Uterus (tissue), 4 donors: ENCODE results near the gene TLCD1. TPM values are rescaled to one million over a fixed set of nuclear protein-coding genes. Genes with fewer than 3 reads are reported as not detected.
A peak's percentile ranks its signal among the peaks of the same experiment; 100 is the strongest.
"Not testable (repeated sequence)": the region's sequence is repeated elsewhere in the genome, so short reads cannot be mapped to it uniquely, and the experiment has no call there.

Source experiments
- DNase-seq, 2 donors: peaks; one replicate each; pipeline ENCODE4 v3.0.0-alpha.2; 2019 to 2020
- H3K27ac ChIP-seq, 2 donors: fragments of 200-600 bp; sonication (generic); 1 replicate in 1 of 2; 2 replicates in 1 of 2; pipeline ENCODE4 v1.5.1; 2016 to 2018
- H3K27me3 ChIP-seq, 2 donors: fragments of 200-600 bp; sonication (generic); one replicate each; pipeline ENCODE4 v1.5.1; 2018 to 2019; ENCODE audit warnings: control low read depth in 1 of 2
- H3K36me3 ChIP-seq, 2 donors: fragments of 200-600 bp; sonication (generic); one replicate each; pipeline ENCODE4 v1.5.1; 2019; ENCODE audit warnings: control low read depth in 1 of 2
- H3K4me1 ChIP-seq, 2 donors: fragments of 200-600 bp; sonication (generic); one replicate each; pipeline ENCODE4 v1.5.1; 2018 to 2019; ENCODE audit warnings: control low read depth in 1 of 2
- H3K4me3 ChIP-seq, 2 donors: fragments of 200-600 bp; sonication (generic); 1 replicate in 1 of 2; 2 replicates in 1 of 2; pipeline ENCODE4 v1.5.1; 2018 to 2019; ENCODE audit warnings: mild to moderate bottlenecking in 1 of 2
- H3K9me3 ChIP-seq, 2 donors: fragments of 200-600 bp; sonication (generic); one replicate each; pipeline ENCODE4 v1.5.1; 2019; ENCODE audit warnings: control low read depth in 1 of 2
- POLR2A ChIP-seq, 2 donors: fragments of 450-650 bp; IDR thresholded peaks; one replicate each; pipeline ENCODE4 v1.6.1; 2016; ENCODE audit warnings: antibody characterized with exemption in 2 of 2, mild to moderate bottlenecking in 1 of 2, moderate library complexity in 1 of 2
- intact Hi-C: fragments of 100-400 bp; cut with DNase I; formaldehyde crosslinking; loops from one replicate; pipeline ENCODE4 v1.15.1; 2023; ENCODE audit warnings: low total_unique reads
- total RNA-seq, 4 donors: library from RNA; depleted of rRNA in 3 of 4; stranded (reverse); fragments of >200 nt in 3 of 4; gene quantifications; one replicate each; pipeline versions ENCODE4 v1.1.0 to v1.2.4, GENCODE V29; 2014 to 2023
- TF ChIP-seq, protein P1 (sequence below), 4 experiments: fragments of 200-600 bp in 2 of 4; fragments of 450-650 bp in 2 of 4; sonication (generic) in 2 of 4; IDR thresholded peaks; one replicate each; pipeline ENCODE4 v1.5.1; 2016 to 2019; ENCODE audit warnings: antibody characterized with exemption in 4 of 4, mild to moderate bottlenecking in 2 of 4, moderate library complexity in 1 of 4
- donor health status: DM: yes; HTN: yes; CAD: no.

TLCD1 gene
- total RNA-seq, 4 donors from 2014 or later = 1.3 to 1.4 TPM; not detected in 2

DNA sequence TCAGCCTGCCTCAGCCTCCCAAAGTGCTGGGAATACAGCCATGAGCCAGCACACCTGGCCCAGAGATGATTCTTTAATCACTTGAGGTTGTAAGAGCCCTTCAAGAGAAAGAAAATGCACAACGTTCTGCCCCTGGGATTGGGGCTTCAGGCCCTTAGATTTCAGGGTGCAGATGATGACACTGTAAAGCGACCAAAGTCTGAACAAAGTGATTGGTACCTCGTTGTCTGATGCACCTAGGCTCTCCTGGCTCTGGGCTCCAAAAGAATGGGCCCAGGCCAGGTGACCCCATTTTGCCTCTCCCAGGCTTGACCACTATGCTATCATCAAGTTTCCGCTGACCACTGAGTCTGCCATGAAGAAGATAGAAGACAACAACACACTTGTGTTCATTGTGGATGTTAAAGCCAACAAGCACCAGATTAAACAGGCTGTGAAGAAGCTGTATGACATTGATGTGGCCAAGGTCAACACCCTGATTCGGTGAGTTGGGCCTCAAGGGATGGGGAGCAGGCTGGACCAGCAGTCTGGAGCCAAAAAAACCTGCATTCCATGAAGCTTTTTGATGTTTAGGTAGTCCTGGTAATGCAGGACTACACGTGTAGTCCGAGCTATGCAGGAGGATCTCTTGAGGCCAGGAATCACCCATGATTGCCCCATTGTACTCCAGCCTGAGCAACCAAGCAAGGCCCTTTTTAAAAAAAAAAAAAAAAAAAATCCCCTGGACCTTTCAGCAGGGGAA is 3.4 kb downstream of the TLCD1 start:
- H3K27me3 ChIP-seq = no peaks in the 10 kb centered on the region
- no peak overlapping the region for H3K4me3 ChIP-seq
- H3K27ac ChIP-seq = no peak overlapping the region
- no peak for DNase-seq
- no peak for TF ChIP-seq POLR2A (IDR thresholded peaks at IDR 0.05)
- TF ChIP-seq, protein P1, sequence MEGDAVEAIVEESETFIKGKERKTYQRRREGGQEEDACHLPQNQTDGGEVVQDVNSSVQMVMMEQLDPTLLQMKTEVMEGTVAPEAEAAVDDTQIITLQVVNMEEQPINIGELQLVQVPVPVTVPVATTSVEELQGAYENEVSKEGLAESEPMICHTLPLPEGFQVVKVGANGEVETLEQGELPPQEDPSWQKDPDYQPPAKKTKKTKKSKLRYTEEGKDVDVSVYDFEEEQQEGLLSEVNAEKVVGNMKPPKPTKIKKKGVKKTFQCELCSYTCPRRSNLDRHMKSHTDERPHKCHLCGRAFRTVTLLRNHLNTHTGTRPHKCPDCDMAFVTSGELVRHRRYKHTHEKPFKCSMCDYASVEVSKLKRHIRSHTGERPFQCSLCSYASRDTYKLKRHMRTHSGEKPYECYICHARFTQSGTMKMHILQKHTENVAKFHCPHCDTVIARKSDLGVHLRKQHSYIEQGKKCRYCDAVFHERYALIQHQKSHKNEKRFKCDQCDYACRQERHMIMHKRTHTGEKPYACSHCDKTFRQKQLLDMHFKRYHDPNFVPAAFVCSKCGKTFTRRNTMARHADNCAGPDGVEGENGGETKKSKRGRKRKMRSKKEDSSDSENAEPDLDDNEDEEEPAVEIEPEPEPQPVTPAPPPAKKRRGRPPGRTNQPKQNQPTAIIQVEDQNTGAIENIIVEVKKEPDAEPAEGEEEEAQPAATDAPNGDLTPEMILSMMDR (IDR thresholded peaks at IDR 0.05) = no peak
- H3K4me1 ChIP-seq = peaks cover 8 to 32% of the 10 kb centered on the region in 2 donors
- no peaks in the 10 kb centered on the region for H3K9me3 ChIP-seq
- no peaks in the 10 kb centered on the region for H3K36me3 ChIP-seq
- intact Hi-C loops = no loop called here

DNA sequence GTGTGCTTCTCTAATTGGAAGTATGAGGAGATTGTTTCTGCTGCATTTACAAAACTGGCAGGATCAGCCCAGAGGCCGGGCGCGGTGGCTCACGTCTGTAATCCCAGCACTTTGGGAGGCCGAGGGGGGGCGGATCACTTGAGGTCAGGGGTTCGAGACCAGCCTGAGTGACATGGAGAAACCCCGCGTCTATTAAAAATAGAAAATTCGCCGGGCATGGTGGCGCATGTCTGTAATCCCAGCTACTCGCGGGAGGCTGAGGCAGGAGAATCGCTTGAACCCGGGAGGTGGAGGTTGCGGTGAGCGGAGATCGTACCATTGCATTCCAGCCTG is 5.1 kb downstream of the TLCD1 start:
- H3K27me3 ChIP-seq, H3K9me3 ChIP-seq, intact Hi-C loops, H3K36me3 ChIP-seq, DNase-seq: not testable (repeated sequence)
- H3K27ac ChIP-seq = peak overlapping the region; percentile 92 to 94
- peaks cover 8 to 28% of the 10 kb centered on the region in 2 donors for H3K4me1 ChIP-seq
- peak overlapping the region; percentile 84 to 97 for H3K4me3 ChIP-seq

DNA sequence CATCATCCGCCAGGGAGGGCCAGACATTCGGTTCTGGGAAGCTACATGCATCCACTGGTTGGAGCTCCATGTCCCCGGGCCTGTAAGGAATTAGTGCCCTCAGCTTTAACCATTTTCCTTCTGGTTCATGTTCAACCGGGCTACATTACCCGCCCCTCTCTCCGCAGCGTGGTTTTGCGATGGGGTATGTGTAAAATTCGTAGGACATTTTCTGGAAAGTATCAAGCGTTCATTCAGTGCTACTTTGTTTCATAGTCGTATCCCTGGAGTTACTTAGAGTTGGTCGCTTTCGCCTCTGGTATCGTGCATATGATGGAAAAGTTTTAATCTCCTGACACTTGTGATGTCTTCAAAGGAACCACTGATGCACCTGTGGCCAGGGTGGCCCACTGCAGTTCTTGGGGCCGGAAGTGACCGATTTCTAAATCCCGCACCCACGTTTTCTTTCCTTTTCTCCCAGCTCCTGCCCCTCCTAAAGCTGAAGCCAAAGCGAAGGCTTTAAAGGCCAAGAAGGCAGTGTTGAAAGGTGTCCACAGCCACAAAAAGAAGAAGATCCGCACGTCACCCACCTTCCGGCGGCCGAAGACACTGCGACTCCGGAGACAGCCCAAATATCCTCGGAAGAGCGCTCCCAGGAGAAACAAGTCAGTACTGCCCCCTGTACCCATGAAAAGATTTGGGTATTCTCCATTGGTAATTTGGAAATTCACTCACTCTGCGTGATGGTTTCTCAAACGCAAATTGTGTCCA is 5.6 kb downstream of the TLCD1 start:
- H3K36me3 ChIP-seq = no peaks in the 10 kb centered on the region
- intact Hi-C loops = no loop called here
- H3K9me3 ChIP-seq = no peaks in the 10 kb centered on the region
- TF ChIP-seq, protein P1 (IDR thresholded peaks at IDR 0.05) = no peak
- TF ChIP-seq POLR2A (IDR thresholded peaks at IDR 0.05) = no peak
- DNase-seq = no peak
- H3K4me1 ChIP-seq = peaks cover 5 to 23% of the 10 kb centered on the region in 2 donors
- H3K27me3 ChIP-seq = no peaks in the 10 kb centered on the region
- peak overlapping the region; percentile 84 to 97 for H3K4me3 ChIP-seq
- H3K27ac ChIP-seq = peak overlapping the region; percentile 92 to 94

DNA sequence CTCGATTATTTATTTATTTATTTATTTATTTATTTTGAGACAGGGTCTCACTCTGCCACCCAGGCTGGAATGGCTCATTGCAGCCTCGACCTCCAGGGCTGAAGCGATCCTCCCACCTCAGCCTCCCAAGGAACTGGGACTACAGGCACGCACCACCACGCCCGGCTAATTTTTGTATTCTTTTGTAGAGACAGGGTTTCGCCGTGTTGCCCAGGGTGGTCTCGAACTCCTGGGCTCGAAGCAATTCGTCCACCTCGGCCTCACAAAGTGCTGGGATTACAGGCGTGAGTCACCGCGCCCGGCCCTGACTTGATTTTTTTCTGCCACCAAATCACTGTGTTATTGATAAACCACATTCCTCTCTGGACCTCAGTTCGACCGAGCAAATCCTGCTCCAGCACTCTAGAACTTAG is 7.0 kb downstream of the TLCD1 start:
- Histone ChIP-seq H3K36me3 (no peaks in the 10 kb centered on the region), H3K4me1 (peaks cover 5 to 22% of the 10 kb centered on the region in 2 donors), H3K4me3 (peak overlapping the region; percentile 84 to 97), H3K27ac (peak overlapping the region; percentile 92 to 94), H3K9me3 (no peaks in the 10 kb centered on the region), H3K27me3 (no peaks in the 10 kb centered on the region)
- intact Hi-C loops = no loop called here
- DNase-seq = no peak
- TF ChIP-seq POLR2A (IDR thresholded peaks at IDR 0.05) = no peak
- TF ChIP-seq, protein P1 (IDR thresholded peaks at IDR 0.05) = no peak

DNA sequence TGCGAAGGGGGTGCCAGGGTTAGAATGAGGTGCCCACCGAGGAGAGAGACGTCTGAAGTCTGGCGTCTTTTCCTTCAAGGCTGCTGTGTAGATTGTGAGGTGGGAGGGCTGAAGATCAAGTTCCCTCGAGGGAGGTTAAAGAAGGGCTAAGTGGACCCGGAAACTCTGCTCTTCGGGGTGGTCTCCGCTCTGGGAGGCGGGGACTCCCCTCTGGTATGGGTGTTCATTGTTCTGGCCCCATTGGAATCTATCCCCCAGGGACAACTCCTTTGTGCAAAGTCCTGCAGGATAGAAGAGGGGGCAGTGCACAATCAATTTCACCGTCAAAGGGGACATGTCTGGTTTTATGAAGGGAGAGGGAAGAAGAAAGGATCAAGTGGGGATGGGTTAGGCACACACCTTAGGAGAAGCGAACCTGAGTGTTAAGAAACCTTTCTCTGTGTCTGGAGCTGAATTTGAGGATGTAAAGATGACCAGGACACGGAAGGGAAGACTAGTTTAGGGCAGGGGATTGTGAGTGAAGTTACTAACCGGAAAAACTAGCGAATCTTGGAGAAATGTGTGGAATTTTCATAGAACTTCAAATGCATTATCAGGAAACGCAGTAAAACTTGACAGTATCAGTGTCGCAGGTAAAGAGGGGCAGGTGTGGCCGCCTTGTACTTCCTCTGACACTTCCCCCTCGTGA is 7.6 kb downstream of the TLCD1 start:
- no peaks in the 10 kb centered on the region for H3K36me3 ChIP-seq
- DNase-seq = no peak
- peak overlapping the region; percentile 92 to 94 for H3K27ac ChIP-seq
- H3K4me3 ChIP-seq = peak overlapping the region; percentile 84 to 97
- intact Hi-C loops = no loop called here
- H3K27me3 ChIP-seq = no peaks in the 10 kb centered on the region
- H3K4me1 ChIP-seq = peaks cover 5 to 22% of the 10 kb centered on the region in 2 donors
- H3K9me3 ChIP-seq = no peaks in the 10 kb centered on the region
- TF ChIP-seq, protein P1 (IDR thresholded peaks at IDR 0.05) = no peak
- TF ChIP-seq POLR2A (IDR thresholded peaks at IDR 0.05) = no peak
